Measurements from ENCODE around the gene GDF10.

DNA sequence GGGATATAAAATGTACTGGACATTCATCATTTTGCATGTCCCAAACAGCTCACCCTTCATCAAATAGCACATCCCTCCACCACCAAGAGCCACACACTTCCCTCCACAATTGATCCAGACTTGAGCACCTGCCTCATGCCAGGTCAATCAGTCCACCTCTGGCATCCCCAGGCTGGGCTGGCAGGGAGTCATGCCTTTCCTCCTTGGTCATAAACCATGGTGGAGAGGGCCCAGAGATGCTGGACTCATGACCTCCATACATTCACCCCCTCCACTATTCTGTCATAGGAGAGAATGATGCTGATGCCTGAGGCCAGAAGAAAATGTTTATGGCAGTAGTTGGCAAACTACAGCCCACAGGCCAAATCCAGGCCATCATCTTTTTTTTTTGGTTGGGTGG, 16.1 kb upstream of the GDF10 start:
- TF ChIP-seq POLR2A (IDR thresholded peaks at IDR 0.05) = no peak
- TF ChIP-seq, protein P1, sequence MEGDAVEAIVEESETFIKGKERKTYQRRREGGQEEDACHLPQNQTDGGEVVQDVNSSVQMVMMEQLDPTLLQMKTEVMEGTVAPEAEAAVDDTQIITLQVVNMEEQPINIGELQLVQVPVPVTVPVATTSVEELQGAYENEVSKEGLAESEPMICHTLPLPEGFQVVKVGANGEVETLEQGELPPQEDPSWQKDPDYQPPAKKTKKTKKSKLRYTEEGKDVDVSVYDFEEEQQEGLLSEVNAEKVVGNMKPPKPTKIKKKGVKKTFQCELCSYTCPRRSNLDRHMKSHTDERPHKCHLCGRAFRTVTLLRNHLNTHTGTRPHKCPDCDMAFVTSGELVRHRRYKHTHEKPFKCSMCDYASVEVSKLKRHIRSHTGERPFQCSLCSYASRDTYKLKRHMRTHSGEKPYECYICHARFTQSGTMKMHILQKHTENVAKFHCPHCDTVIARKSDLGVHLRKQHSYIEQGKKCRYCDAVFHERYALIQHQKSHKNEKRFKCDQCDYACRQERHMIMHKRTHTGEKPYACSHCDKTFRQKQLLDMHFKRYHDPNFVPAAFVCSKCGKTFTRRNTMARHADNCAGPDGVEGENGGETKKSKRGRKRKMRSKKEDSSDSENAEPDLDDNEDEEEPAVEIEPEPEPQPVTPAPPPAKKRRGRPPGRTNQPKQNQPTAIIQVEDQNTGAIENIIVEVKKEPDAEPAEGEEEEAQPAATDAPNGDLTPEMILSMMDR (IDR thresholded peaks at IDR 0.05) = no peak

All from lower leg skin (tissue), 3 donors.